GM12873 (cell line): ENCODE data around the gene RTN4R.

Experiments used
- TF ChIP-seq, protein P1 (sequence below): IDR thresholded peaks from 2 replicates; pipeline ENCODE4 v1.5.1; 2012; ENCODE audit warnings: low read depth, mild to moderate bottlenecking, moderate library complexity, low read length, control low read depth; ENCODE audit not compliant: insufficient read depth; ENCODE audit errors: missing control alignments

Gene RTN4R

DNA sequence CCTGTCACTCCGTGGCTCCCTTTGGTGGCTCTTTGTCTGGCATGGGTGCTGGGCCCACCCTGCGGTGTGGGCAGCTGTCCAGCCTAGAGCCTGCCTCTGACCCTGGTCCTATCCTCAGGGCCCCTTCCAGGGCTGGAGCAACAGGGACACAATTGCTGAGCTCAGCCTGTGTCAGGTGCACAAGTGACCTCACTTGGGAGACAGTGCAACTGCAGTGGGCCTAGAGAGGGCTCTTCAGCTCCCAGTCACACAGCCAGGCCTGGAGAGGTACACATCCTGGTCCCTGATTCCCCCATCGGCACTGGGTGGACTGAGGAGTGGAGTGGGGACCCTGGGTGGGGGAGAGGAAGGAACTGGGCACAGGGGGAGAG lies 43.9 kb downstream of the RTN4R start:
- TF ChIP-seq, protein P1, sequence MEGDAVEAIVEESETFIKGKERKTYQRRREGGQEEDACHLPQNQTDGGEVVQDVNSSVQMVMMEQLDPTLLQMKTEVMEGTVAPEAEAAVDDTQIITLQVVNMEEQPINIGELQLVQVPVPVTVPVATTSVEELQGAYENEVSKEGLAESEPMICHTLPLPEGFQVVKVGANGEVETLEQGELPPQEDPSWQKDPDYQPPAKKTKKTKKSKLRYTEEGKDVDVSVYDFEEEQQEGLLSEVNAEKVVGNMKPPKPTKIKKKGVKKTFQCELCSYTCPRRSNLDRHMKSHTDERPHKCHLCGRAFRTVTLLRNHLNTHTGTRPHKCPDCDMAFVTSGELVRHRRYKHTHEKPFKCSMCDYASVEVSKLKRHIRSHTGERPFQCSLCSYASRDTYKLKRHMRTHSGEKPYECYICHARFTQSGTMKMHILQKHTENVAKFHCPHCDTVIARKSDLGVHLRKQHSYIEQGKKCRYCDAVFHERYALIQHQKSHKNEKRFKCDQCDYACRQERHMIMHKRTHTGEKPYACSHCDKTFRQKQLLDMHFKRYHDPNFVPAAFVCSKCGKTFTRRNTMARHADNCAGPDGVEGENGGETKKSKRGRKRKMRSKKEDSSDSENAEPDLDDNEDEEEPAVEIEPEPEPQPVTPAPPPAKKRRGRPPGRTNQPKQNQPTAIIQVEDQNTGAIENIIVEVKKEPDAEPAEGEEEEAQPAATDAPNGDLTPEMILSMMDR: no peak

DNA sequence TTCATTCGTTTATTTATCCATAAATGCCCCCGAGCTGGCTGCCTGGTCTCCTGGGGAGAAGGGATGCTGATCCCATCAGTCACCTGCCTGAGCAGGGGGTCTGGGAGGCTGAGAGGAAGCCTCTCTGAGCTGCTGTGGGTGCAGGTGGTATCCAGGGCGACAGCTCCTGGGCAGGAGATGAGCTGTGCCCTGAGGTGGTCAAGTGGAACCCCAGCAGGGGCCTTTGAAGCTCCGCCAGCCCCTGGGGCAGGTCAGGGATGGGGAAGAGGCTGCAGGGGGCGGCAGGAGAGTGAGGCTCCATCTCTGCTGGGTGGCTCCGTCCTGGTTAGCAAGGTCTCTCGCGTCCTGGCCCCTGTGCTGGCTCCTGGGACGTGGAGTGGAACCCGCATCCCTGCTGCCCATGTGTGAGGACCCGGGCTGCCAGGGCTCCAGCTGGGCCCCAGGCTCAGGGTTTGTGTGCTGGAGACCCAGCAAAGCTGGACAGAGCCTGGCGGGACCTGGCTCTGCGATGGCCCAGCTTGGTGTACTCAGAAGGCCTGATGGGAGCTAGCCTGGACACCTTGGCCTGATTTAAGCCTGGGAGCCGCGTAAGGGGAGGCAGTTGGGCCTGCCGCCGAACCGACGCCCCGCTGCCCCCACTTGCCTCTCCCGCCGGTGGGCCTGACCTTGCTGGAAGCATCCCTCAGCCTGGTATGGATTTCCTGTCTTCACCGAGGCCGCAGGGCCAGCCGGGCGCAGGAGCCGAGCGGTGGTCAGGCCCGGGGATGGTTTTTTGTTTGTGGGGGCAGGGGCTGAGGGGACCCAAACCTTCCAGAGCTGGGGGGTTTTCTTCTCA lies 44.5 kb downstream of the RTN4R start:
- TF ChIP-seq, protein P1: no peak

DNA sequence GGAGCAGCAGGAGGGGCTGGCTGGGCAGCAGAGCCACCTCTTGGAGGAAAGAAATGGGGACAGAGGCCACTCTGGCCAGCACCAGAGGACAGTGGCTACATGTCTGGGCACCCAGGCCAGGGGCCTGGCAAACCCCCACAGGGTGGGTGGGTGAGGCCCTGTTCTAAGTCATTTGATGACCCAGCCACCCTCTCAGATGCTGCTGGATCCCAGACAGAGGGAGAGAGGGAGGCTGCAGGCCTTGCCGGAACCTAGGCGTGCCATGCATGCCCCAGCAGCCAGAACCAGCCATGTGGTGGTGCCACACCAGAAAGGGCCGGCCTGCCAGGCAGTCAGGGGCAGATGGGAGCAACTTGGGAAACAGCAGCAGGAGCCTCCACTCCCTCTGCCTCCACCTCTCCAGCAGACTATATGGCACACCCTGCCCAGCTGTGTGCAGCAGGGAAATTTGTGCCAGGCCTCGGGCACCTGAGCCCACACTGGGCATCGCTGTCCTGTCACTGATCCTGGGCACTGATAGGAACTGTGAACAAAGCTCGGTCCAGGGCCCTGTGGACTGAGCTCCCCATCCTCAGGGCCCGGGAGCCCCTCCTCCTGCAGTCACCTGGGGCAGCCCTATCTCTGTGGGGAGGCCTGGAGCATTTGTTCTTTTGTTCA lies 45.2 kb downstream of the RTN4R start:
- TF ChIP-seq, protein P1: no peak

DNA sequence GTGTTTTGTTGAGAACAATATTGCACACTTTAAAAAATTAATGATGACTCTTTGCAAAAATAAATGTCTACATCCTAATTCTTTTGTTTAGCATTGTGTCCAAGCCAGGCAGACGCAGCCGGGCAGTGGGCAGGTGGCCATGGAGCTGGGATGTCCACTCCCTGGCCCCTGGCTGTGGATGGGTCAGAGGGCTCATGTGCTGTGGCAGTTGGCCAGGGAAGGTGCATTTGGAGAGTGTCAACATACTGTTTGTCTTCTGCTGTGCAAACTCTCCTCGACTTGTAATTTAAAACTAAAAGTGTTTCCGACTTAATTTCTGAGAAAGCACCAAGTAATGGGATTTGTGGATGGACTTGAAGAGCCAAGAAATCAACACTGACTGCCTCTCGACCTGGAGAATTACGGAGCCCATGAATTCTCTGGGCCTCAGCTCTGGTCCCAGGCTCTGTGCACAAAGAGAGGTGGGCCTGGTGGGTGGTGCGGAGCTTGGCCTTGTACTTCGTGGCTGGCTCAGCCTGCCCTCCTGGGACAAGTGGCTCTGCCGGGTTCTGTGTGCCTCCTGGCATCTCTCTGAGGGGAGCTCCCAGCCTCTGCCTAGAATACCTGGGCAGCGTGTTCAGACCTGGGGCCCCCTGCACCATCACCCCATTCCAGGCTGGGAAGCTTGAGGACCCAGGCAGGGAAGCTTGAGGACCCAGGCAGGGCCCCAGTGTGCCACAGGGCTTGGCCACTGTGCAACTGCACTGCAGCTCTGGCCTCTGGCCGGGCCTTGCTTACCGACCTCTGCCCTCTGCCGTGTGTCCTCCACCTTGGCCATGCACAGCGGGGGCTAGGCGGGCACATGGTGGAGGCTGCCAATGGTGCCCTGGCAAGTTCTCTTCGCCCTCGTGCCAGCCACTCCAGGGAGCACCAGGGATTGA lies 46.4 kb downstream of the RTN4R start:
- TF ChIP-seq, protein P1: no peak

DNA sequence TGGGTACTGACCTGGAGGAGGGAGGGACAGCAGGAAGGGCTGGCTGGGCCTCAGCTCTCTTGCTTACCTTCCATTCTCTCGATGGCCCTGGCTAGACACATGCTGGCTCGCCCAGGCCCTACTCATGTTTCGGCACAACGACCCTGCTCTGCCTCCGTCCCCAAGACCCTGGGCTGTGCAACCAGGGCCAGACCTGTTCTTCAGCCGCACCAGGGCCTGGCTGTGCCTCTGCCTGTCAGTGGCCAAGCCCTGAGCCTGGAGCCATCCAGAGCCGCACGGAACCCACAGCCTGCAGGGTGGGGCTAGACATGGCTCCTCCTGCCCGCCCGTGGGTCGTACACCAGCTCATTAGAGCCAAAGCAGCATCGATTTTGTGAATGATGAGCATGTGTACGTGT lies 47.5 kb downstream of the RTN4R start:
- TF ChIP-seq, protein P1: no peak

DNA sequence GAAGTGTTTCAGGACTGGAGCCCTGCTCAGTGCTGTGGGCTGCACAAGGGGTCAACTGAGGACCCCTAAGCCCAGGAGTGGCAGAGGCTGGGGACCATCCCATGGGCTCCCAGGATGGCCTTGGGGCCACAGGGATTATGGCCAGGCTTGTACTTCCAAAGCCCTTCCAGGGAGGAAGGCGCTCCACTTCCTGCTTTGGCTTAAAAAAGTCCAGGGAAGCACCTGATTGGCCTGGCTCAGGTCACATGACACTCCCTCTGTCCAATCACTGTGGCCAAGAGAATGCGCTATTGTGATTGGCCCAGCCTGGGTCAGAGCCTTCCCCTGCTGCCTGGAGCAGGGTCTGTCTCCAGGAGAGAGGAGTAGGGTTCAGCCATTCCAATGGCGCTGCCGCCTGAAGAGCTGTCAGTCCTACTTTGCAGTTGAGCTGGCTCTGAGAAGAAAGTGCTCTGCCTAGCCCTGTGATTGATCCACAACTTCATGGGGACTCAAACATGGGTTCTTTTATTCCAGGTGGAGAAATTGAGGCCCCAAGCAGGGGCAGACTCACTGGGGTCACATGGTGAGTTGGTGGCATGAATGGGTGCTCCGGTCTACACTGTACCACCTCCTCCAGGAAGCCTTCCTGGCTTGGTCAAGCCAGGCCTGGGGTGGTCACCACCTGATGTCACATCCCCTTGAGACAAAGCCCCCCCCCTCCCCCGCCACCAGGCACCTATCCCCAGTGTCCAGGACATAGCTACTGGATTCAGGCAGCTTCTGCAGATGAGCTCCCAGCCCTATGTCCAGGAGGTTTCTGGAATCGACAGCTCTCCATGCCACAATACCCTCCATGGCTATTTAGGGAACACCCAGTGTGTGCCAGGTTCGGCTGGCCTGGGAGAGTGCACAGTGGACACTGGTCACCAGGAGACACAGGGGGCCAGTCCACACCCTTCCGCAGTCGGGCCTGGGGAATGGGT lies 48.2 kb downstream of the RTN4R start:
- TF ChIP-seq, protein P1: no peak
